ENCODE results near the gene THAP11.
"Not testable (repeated sequence)": the region's sequence is repeated elsewhere in the genome, so short reads cannot be mapped to it uniquely, and the experiment has no call there.

Gene THAP11

GRCh38 chr16:67834242-67834614 is 7.9 kb upstream of the THAP11 start:
- DNase-seq (ENCODE audit: low read depth, low spot score) = no peak

DNA sequence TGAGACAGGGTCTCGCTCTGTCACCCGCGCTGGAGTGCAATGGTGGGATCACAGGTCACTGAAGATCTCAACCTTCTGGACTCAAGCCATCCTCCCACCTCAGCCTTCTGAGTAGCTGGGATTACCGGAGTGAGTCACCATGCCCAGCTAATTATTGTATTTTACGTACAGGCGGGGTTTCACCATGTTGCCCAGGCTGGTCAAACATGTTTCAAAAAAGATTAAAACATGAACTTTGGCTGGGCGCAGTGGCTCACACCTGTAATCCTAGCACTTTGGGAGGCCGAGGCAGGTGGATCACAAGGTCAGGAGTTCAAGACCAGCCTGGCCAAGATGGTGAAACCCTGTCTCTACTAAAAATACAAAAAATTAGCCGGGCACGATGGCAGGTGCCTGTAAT is 4.9 kb upstream of the THAP11 start:
- DNase-seq (ENCODE audit: low read depth, low spot score) = not testable (repeated sequence)

- no peak for DNase-seq (ENCODE audit: low read depth, low spot score)
Measured at GRCh38 chr16:67837811-67838210, 4.3 kb upstream of the THAP11 start.

DNA sequence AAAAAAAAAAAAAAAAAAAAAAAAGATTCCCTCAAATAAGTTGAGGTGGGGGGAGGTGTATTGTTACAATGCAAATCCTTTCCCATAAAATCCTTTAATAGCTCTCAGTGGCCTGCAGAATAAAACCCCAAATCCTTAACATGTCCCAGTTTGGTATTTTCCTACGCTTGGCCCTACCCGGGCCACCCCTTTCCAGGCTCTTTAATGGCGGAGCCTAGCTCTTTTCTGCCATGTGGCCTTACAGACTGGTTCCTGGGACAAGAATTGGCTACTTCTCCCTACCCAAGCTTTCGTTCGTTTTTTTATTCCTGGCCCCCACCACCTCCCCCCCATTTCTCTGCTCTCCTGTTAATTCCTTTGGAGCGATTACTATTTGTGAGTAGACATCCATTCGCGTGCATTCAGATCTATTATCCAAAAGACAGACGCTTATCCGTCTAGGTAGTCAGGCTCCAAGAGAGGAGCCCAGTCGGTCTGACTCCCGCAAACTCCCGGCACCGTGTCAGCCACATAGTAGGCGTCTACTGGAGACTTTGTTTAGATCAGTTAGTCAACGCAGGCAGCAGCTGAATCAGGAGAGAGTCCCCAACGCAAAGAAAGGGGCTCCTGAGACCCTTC is 813 bp upstream of the THAP11 start:
- no peak for DNase-seq (ENCODE audit: low read depth, low spot score)

DNA sequence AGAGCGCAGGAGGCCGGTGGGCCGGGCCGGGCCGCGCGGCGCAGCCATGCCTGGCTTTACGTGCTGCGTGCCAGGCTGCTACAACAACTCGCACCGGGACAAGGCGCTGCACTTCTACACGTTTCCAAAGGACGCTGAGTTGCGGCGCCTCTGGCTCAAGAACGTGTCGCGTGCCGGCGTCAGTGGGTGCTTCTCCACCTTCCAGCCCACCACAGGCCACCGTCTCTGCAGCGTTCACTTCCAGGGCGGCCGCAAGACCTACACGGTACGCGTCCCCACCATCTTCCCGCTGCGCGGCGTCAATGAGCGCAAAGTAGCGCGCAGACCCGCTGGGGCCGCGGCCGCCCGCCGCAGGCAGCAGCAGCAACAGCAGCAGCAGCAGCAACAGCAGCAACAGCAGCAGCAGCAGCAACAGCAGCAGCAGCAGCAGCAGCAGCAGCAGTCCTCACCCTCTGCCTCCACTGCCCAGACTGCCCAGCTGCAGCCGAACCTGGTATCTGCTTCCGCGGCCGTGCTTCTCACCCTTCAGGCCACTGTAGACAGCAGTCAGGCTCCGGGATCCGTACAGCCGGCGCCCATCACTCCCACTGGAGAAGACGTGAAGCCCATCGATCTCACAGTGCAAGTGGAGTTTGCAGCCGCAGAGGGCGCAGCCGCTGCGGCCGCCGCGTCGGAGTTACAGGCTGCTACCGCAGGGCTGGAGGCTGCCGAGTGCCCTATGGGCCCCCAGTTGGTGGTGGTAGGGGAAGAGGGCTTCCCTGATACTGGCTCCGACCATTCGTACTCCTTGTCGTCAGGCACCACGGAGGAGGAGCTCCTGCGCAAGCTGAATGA is 606 bp downstream of the THAP11 start:
- peak; percentile 14 for DNase-seq (ENCODE audit: low read depth, low spot score)

DNA sequence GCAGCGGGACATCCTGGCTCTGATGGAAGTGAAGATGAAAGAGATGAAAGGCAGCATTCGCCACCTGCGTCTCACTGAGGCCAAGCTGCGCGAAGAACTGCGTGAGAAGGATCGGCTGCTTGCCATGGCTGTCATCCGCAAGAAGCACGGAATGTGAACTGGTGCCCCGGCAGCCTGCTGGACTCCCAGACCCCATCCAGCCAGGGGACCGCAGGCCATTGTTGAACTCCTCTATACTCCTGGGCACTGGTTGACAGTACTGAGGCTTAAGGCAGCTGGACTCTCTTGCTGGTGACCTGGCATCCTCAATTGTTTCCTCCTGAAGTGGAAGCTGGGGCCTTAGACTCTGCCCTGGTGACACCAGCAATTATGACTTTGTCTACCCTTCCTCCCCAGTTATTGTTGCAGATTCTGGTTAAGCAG is 1.2 kb downstream of the THAP11 start:
- DNase-seq (ENCODE audit: low read depth, low spot score) = no peak

GRCh38 chr16:67844497-67844896 is 2.4 kb downstream of the THAP11 start:
- no peak for DNase-seq (ENCODE audit: low read depth, low spot score)

DNA sequence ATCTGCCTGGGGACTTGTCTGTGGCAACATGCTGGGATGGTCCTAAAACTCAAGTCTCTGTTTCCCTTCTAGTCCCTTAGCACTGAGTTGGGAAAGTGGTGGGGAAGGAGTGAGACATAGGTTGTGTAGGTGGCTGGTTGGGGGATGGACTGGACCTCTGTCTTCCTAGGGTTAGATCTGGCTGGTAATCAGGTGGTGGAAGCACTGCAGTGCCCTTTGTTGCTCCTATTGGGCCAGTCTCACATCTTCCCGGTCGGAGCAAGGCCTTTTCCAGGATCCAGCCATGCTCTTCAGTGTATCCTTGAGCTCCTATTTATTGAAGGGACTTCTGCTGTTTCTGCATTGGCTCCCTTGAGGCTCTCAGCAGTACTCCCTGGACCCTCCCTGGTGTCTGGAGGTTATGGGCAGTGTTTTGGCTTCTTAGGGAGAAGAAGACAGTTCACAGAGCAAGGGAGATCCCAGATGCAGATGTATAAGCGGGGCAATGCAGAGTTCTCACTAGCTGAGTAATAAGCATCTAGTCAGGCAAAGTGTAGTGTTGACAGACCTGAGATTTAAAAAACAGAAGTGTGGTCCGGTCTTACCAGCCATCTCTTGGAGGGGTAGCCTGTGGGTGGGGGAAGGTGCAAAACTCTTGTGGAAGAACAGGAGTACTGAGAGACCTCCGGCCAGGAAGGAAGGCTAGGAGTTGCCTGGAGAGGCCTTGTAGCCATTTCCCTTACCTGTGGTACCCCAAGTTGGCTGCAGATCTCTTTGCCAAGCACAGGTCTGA is 3.4 kb downstream of the THAP11 start:
- DNase-seq (ENCODE audit: low read depth, low spot score) = no peak

- DNase-seq (ENCODE audit: low read depth, low spot score) = no peak
Measured at GRCh38 chr16:67846063-67846319, 3.9 kb downstream of the THAP11 start.

- DNase-seq (ENCODE audit: low read depth, low spot score) = peak; percentile 93
Measured at GRCh38 chr16:67846320-67847063, 4.4 kb downstream of the THAP11 start, which contains the start of gene NUTF2. TSS of gene NUTF2 (plus strand) at chr16:67846933. CDS start at chr16:67865131, 18,198 bp downstream.

- DNase-seq (ENCODE audit: low read depth, low spot score) = no peak
Measured at GRCh38 chr16:67847064-67847861, 5.1 kb downstream of the THAP11 start, which contains the start of gene CENPT. TSS of gene CENPT (minus strand) at chr16:67847693. CDS start at chr16:67833859, 13,834 bp downstream.

DNA sequence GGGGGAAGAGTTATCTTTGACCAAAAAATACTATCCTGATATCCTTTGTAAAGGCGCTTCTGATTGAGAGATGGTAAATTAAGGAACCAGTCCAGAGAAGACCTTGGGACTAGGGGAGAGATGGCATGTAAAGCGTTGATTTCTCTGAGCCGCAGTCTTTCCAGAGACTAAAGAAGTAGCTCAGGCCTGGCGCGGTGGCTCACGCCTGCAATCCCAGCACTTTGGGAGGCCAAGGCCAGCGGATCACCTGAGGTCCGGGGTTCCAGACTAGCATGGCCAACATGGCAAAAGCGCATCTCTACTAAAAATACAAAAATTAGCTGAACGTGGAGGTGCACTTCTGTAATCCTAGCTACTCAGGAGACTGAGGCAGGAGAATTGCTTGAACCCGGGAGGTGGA is 6.0 kb downstream of the THAP11 start:
- DNase-seq (ENCODE audit: low read depth, low spot score) = no peak

DNA sequence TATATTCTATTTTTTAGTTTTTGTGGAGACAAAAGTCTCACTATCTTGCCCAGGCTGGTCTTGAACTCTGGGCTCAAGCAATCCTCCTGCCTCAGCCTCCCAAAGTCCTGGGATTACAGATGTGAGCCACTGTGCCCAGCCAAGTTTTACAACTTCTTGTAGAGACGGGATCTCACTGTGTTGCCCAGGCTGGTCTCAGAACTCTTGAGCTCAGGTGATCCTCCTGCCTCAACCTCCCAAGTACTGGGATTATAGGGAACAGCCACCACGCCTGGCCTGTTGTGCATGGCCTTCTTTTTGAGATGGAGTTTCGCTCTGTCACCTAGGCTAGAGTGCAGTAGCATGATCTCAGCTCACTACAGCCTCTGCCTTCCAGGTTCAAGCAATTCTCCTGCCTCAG is 11.6 kb downstream of the THAP11 start:
- DNase-seq (ENCODE audit: low read depth, low spot score) = no peak

DNA sequence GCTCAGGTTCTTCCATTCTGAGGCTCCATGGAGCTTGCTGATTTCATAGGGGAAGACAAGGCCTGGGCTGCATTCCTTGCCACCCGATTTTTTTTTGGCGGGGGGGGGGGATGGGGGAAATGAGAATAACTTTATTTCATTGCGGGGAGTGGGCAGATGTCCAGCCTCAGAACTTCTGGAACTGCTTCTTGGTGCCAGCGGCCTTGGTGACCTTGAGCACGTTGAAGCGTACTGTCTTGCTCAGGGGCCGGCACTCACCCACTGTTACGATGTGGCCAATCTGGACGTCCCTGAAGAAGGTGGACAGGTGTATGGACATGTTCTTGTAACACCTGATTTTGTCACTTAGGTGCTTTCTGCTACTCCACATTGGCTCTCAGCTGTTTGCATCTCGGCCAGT is 13.7 kb downstream of the THAP11 start:
- DNase-seq (ENCODE audit: low read depth, low spot score) = no peak

- no peak for DNase-seq (ENCODE audit: low read depth, low spot score)
Measured at GRCh38 chr16:67856927-67857546, 14.9 kb downstream of the THAP11 start.

DNA sequence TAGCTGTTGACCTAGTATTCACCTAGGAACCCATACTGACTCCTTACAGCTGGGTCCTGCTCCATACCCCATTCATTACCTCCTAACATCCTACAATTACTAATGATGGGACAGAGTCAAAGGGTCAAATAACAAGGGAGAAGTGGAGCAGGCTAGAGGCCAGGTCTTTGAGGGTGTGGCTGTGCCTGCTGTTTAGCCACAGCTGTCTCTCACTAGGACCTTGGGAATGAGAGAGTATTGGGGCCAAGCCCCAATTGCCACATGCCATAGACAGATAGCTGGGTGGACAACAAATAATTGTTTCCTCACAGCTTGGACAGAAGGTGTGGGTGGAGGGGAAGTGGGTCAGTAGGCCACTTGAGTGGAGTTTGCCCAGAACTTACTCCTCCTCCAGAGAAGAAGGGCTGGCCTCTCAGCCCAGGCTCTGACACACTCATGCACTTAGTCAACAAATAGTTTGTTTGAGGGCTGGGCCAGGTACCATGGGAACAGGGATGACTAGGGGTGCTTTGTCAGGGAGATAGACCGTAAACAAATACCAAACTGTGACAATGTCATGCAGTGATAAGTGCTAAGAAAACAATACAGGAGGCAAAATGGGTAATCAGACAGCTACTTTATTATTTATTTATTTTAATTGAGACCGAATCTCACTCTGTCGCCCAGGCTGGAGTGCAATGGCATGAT is 15.6 kb downstream of the THAP11 start:
- DNase-seq (ENCODE audit: low read depth, low spot score) = no peak

DNA sequence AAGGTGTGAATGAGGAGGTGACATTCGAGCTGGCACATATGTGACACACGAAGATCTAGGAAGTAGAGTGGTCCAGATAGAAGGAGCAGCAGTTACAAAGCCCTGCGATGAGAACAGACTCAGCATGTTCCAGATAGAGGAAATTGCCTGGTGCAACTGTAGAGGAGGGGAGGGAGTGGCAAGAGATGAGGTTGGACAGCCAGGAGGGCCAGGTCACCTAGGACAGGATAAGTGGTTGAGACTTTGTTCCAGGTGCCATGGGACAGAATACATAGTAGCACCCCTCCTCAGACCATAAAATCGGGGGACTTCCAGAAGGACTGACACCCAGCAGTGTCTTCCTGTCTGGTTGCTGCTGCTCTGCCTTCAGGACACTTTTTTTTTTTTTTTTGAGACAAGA is 16.4 kb downstream of the THAP11 start:
- no peak for DNase-seq (ENCODE audit: low read depth, low spot score)

DNA sequence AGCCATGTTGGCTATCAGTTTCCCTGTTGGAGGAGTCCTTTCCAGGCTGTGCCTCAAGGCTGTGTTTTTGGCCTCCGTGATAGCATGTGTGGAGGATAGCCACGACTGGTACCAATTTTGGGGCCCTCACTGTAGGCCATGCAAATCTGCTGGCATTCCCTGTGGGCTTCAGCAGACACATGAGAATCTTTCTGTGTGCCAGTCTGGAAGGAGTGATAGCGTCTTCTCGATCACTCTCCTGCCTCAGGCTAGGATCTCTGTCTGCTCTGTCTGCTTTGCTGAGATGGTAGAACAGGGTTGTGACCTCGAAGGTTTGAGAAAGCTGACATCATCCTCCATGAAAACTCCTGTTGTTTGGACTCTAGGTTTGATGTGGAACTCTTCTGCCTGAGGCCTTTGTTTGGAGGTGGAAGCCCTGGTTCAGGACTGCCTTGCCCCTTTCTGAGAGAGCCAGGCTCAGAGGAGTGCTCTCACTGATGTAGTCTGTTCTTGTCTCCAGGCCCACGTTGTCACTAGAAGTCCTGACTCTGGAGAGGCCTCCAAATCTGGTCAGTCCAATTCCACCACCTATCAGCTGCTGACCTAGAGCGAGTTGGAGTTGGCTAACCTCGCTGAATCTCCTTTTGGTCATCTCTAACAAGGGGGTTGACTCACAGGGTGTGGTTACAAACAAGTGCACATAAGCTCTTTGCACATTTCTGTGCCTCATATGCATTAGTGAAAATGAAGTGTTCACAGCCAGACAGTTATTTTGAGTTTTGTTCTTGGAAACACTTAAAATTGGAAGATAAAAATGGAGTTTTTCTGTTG is 18.7 kb downstream of the THAP11 start:
- no peak for DNase-seq (ENCODE audit: low read depth, low spot score)

DNA sequence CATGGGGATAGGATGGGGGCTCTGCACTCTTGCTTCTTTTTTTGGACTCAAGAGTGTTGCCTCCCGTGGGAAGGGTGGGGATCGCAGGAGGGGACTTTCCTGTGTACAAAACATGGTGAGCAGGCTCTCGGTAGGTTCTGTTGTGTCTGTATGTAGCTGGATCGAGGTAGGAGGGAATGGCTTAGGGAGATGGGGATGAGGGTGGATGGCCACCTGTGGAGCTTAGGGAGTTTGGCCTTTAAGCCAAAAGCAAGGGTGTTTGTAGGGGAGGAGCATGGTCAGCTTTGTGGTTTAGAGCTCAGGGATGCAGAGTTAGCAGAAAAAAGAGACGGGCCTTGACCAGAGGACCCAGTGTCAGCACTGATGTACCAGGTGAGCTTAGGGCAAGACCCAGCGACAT is 19.8 kb downstream of the THAP11 start:
- DNase-seq (ENCODE audit: low read depth, low spot score) = no peak
